ENCODE data around the gene KRT71.
A peak's percentile ranks its signal among the peaks of the same experiment; 100 is the strongest.
"Not testable (repeated sequence)": the region's sequence is repeated elsewhere in the genome, so short reads cannot be mapped to it uniquely, and the experiment has no call there.

Gene KRT71

GRCh38 chr12:52552681-52553195, at the start of gene KRT71:
Gene KRT71 (minus strand): TSS chr12:52553145. CDS start chr12:52553077, 68 bp downstream.
- no peak for DNase-seq (ENCODE audit: low read depth in 2 of 2)

- no peak for DNase-seq (ENCODE audit: low read depth in 2 of 2)
These were observed 49.6 kb upstream of the KRT71 start for GRCh38 chr12:52602552-52602951.

- no peak for DNase-seq (ENCODE audit: low read depth in 2 of 2)
These were observed 48.7 kb upstream of the KRT71 start for GRCh38 chr12:52601671-52602070.

GRCh38 chr12:52600941-52601481, 48.1 kb upstream of the KRT71 start, which contains the start of gene KRT72:
Gene KRT72 (minus strand): TSS chr12:52601463. CDS start chr12:52601452, 11 bp downstream.
- no peak for DNase-seq (ENCODE audit: low read depth in 2 of 2)

DNA sequence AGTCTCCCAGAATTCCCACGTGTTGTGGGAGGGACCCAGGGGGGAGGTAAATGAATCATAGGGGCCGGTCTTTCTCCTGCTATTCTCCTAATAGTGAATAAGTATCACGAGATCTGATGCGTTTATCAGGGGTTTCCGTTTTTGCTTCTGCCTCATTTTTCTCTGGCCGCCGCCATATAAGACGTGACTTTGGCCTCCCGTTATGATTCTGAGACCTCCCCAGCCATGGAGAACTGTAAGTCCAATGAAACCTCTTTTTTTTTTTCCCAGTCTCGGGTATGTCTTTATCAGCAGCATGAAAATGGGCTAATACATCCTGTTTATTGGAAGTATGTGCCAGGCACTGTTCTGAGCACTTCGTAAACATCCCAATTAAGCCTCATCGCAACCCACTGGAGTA, 47.5 kb upstream of the KRT71 start:
- no peak for DNase-seq (ENCODE audit: low read depth in 2 of 2)

DNA sequence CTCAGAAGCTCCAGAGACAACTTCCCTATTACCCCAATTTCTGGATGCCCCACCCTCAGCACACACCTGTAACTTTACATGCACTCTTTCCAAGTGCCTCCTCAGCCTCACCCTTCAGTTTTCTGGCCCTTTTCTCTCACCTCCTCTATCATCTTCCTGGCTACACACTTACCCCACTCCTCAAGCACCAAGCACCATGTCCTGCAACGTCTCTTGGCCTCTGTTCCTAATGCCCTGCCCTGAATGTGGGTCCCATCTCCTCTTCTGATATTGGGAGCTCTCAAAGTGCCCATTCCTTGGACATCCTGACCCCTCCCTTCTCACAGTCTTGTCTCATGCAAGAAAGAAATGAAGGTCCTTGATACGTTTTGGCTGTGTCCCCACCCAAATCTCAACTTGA, 47.1 kb upstream of the KRT71 start:
- no peak for DNase-seq (ENCODE audit: low read depth in 2 of 2)

DNA sequence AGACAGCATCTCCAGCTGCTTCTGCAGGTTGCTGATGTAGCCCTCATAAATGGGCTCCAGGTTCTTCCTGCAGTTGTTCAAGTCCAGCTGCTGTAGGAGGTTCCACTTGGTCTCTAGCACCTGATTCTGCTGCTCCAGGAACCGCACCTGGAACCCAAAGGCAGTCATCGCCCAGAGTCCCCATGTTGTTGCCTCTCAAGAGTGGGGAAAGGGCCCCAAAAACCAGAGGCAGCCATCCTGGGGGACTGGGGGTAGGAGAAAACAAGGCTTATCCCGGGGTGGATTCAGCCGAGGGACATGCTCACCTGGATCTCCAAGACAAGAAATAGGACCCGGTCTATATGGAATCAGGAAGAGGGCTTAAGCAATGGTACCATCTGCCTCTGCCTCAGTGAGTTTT, 46.0 kb upstream of the KRT71 start:
- DNase-seq (ENCODE audit: low read depth in 2 of 2): no peak

- not testable (repeated sequence) for DNase-seq (ENCODE audit: low read depth in 2 of 2)
These were observed 41.3 kb upstream of the KRT71 start for GRCh38 chr12:52594237-52594636.

DNA sequence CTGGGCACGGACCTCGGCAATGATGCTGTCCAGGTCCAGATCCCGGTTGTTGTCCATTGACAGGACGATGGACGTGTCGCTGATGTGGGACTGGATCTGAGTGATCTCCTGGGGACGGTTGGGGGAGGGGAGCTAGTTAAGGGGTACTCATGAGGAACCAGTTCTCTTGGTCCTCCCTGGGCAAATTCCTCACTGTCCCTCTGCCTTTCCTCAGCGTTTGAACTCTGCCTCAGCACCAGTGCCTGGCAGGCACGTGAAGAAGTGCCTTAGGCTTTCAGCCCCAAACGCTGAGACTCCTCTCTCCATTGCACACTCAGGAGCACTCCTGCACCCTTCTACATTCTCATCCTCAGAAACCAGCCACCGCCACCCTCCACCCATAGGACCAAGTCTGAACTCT, 38.6 kb upstream of the KRT71 start:
- no peak for DNase-seq (ENCODE audit: low read depth in 2 of 2)

DNA sequence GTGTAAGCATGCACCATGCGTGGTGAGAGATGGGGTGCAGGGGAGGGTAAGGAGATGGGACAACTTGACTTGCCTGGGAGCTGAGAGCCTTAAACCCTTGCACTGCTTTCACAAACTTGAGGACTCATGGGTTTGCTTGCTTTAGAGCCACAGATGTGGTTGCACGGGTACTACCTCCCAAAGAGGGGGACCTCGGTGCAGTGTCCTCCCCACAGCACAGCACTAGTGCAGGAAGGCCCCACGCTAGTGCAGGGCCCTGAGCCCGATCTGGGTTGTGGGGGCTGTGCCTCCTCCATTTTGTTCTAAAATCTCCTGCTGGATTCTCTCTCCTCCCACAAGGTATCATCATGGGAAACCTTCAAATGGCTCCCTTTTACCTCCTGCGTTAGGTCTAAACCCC, 37.1 kb upstream of the KRT71 start:
- no peak for DNase-seq (ENCODE audit: low read depth in 2 of 2)

DNA sequence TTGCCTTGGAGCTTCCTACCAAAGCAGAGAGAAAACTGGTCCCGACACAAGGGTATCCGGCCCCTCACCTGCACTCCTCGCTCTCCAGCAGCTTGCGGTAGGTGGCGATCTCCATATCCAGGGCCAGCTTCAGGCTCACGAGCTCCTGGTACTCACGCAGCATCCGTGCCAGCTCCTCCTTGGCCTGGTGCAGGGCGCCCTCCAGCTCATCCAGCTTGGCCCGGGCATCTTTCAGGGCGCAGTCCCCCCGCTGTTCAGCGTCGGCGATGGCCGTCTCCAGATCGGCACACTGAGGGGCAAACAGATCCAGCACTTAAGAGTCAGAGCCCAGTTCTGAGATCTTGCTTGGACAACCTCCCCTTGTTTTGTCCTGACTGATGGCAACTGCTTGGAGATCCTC, 34.6 kb upstream of the KRT71 start:
- DNase-seq (ENCODE audit: low read depth in 2 of 2): no peak

DNA sequence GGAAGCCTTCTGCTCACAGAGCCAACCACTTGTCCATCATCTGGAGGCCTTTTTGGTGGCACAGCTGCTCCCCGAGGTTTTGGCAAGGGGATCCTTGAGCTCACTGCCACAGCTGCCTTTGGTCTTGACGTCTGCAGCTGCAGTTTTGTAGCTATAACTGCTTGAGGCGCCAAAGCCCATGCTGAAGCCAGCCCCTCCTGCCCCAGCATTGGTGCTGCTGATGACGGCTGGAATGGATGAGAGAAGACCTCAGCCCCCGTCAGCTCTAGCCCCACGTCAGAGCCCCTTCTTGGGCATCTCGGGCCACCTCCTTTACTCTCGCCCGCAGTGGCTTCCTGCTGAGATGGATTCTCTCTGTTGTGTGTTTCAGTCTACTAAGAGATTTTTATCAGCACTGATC, 33.0 kb upstream of the KRT71 start:
- no peak for DNase-seq (ENCODE audit: low read depth in 2 of 2)

- DNase-seq (ENCODE audit: low read depth in 2 of 2): no peak
These were observed 32.1 kb upstream of the KRT71 start for GRCh38 chr12:52585066-52585465.

GRCh38 chr12:52584156-52584682, 31.3 kb upstream of the KRT71 start:
- DNase-seq (ENCODE audit: low read depth in 2 of 2): no peak

- DNase-seq (ENCODE audit: low read depth in 2 of 2): peak; percentile 44 to 52
These were observed 30.1 kb upstream of the KRT71 start for GRCh38 chr12:52582971-52583456.

DNA sequence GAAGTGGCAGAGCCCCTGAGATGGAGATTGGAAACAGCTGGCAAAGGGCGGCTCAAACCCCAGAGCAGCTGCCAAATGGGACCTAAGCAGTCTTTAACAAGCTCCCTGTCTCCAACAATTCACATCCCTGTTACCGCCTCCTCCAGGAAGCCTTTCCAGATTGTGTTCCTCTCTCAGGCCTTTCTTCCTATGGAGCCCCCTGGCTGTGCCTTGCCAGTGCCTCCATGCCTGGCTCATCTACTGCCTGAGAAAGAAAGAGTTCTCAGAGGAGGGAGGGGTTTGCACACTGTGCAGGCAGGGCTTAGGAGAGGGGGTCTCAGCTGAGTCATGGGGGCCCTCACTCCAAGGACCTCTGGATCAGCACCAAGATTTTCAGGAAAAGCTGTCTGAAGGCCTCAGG, 29.5 kb upstream of the KRT71 start:
- DNase-seq (ENCODE audit: low read depth in 2 of 2): no peak

DNA sequence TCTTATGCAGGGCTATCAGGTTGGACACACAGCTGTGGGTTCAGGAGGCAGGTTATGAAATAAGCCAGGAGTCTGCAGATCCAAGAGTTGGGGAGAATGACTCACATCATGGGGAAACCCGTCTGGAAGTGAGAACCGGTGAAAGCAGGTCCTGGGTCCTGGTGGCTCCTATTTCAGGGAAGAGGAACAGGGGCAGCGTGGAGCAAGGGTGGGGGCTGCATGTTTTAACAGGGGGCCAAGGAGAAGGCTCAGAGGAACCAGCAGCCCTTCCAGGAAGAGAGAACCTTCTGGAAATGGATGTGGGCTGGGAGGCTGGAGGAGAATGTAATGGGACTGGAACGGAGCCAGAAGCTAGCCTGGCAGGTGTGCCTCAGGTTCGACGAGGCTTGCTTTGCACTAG, 28.5 kb upstream of the KRT71 start:
- no peak for DNase-seq (ENCODE audit: low read depth in 2 of 2)

DNA sequence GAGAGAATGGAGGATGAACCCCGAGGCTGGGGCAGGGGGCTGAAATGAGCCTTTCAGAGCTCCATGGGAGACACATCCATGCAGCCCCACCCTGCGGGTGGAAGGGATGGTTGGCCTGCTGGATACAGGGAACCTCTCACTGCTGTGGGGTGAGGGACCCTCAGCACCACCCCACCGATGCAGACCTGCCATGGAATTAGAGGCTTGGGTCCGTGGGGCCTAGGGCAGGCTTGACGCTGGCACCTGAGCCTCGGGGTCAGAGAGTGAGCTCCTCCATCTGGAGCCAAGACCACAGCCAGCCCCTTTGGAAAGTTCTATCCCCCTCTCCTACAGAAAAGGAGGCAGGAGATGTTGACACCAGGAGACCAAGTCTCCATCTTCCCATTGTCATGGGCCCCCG, 28.1 kb upstream of the KRT71 start:
- DNase-seq (ENCODE audit: low read depth in 2 of 2): no peak

GRCh38 chr12:52580496-52580895, 27.6 kb upstream of the KRT71 start:
- no peak for DNase-seq (ENCODE audit: low read depth in 2 of 2)

- DNase-seq (ENCODE audit: low read depth in 2 of 2): no peak
These were observed 26.8 kb upstream of the KRT71 start for GRCh38 chr12:52579468-52580465.

- no peak for DNase-seq (ENCODE audit: low read depth in 2 of 2)
These were observed 25.5 kb upstream of the KRT71 start for GRCh38 chr12:52578469-52578868.

DNA sequence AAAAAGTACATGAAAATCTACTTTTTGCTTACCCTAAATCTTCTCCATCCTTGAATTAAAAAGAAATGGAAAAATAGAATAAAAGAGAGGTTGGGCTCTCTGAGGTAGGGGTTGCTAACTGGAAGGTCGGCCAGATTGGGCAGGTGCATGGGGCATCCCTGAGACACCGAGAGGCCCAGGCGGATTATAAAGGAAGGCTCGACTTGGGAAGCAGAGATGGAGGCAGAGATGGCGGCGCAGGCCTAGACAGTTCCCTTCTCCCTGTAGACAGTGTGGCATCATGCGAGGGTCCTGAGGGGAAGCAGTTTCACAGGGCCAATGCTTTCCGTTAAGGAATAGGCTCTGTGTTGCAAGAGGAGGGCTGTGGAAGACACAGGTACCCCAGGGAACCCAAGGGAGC, 24.4 kb upstream of the KRT71 start:
- DNase-seq (ENCODE audit: low read depth in 2 of 2): no peak

GRCh38 chr12:52575948-52576347, 23.0 kb upstream of the KRT71 start:
- DNase-seq (ENCODE audit: low read depth in 2 of 2): no peak

All from activated CD4-positive, alpha-beta T cell treated with anti-CD3 and anti-CD28 coated beads for 24 hours (primary cell).